ENCODE data around the gene KIFC3. TPM values are rescaled to one million over a fixed set of nuclear protein-coding genes. Genes with fewer than 3 reads are reported as not detected.
"Not testable (repeated sequence)": the region's sequence is repeated elsewhere in the genome, so short reads cannot be mapped to it uniquely, and the experiment has no call there.

Gene KIFC3
- total RNA-seq: 25.1 TPM in 2 replicates
- long read RNA-seq: 0 reads

- Mint-ChIP-seq H3K27ac (ENCODE audit: unreplicated experiment) (peak within 1 kb of the TSS; percentile 96), H3K36me3 (ENCODE audit: low read depth) (no peaks in the 10 kb centered on the region), H3K27me3 (ENCODE audit: low read depth) (no peaks in the 10 kb centered on the region), H3K4me1 (peaks cover 54% of the 10 kb centered on the region), H3K4me3 (peak within 1 kb of the TSS; percentile 97), H3K9me3 (no peaks in the 10 kb centered on the region)
- TF ChIP-seq CTCF (conservative IDR thresholded peaks at IDR 0.05): peak; percentile 22
- peak; percentile 67 for DNase-seq (ENCODE audit: low read depth, low spot score)
Observed at GRCh38 chr16:57802341-57803133, at the start of gene KIFC3. KIFC3 (minus strand) TSS chr16:57802491; CDS start chr16:57798243, 4,248 bp downstream.

- Mint-ChIP-seq H3K27ac (ENCODE audit: unreplicated experiment) (no peak overlapping the region), H3K4me1 (peaks cover 14% of the 10 kb centered on the region), H3K9me3 (no peaks in the 10 kb centered on the region), H3K4me3 (no peak overlapping the region), H3K36me3 (ENCODE audit: low read depth) (no peaks in the 10 kb centered on the region), H3K27me3 (ENCODE audit: low read depth) (peaks cover 11% of the 10 kb centered on the region)
- no peak for TF ChIP-seq CTCF (conservative IDR thresholded peaks at IDR 0.05)
- DNase-seq (ENCODE audit: low read depth, low spot score): no peak
Observed at GRCh38 chr16:57848181-57848580, 45.9 kb upstream of the KIFC3 start.

GRCh38 chr16:57846931-57847330, 44.6 kb upstream of the KIFC3 start:
- H3K36me3 Mint-ChIP-seq (ENCODE audit: low read depth): not testable (repeated sequence)
- H3K27me3 Mint-ChIP-seq (ENCODE audit: low read depth): peaks cover 11% of the 10 kb centered on the region

DNA sequence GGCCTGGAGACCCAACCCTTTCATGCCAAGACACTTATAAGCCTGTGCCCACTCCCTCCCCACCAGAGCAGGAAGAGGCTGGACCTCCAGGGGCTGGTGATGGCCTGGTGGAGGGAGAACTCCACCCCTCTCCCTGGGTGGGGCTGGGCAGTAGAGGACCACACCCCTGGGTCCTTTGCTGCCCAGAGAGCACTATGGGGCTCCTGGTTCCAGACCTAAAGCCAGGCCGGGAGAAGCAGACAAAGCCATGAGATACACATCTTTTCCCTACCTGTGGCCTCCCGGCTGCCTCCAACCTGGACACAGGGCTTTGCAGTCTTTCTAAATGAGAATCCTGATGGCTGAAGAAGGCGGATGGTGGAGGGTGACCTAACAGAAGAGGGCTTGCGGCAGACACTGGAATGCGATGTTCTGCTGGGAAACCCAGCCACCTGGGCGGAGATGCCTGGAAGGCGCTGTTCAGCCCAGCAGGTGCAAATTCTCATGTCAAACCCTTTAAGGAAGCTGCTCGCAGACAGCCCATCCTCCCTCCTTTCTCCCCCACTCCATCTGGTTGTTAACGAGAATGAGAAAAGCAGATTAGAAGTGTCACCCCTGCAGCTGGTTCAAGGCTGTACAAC, 43.9 kb upstream of the KIFC3 start:
- DNase-seq (ENCODE audit: low read depth, low spot score): no peak
- Mint-ChIP-seq H3K4me3 (no peak overlapping the region), H3K27ac (ENCODE audit: unreplicated experiment) (no peak overlapping the region), H3K27me3 (ENCODE audit: low read depth) (peaks cover 11% of the 10 kb centered on the region), H3K36me3 (ENCODE audit: low read depth) (no peaks in the 10 kb centered on the region), H3K9me3 (no peaks in the 10 kb centered on the region), H3K4me1 (peaks cover 20% of the 10 kb centered on the region)
- TF ChIP-seq CTCF (conservative IDR thresholded peaks at IDR 0.05): no peak

More at GRCh38 chr16:57846931-57847330, 44.6 kb upstream of the KIFC3 start:
- H3K4me3 Mint-ChIP-seq; H3K9me3 Mint-ChIP-seq; H3K27ac Mint-ChIP-seq (ENCODE audit: unreplicated experiment); DNase-seq (ENCODE audit: low read depth, low spot score): not testable (repeated sequence)
- peaks cover 19% of the 10 kb centered on the region for H3K4me1 Mint-ChIP-seq

- peaks cover 11% of the 10 kb centered on the region for H3K27me3 Mint-ChIP-seq (ENCODE audit: low read depth)
- H3K4me1 Mint-ChIP-seq: peaks cover 20% of the 10 kb centered on the region
- no peaks in the 10 kb centered on the region for H3K9me3 Mint-ChIP-seq
- DNase-seq (ENCODE audit: low read depth, low spot score): no peak
- no peak for TF ChIP-seq CTCF (conservative IDR thresholded peaks at IDR 0.05)
- no peaks in the 10 kb centered on the region for H3K36me3 Mint-ChIP-seq (ENCODE audit: low read depth)
- no peak overlapping the region for H3K4me3 Mint-ChIP-seq
- H3K27ac Mint-ChIP-seq (ENCODE audit: unreplicated experiment): no peak overlapping the region
Observed at GRCh38 chr16:57845115-57845514, 42.8 kb upstream of the KIFC3 start.
